OCI-LY3 (cell line): ENCODE measurements around the gene ZBTB38.

Experiments
- H2AFZ ChIP-seq: fragments of 200-600, 300-600 bp; shearing (Covaris generic); 2 replicates; pipeline ENCODE4 v1.6.0; 2014; ENCODE audit warnings: antibody characterized with exemption, low read depth, low read length
- H3K27ac ChIP-seq: fragments of 200-600, 300-600 bp; sonication (generic); 2 replicates; pipeline ENCODE4 v1.5.1; 2014; ENCODE audit warnings: mild to moderate bottlenecking, low read length, moderate library complexity, mixed read lengths
- H3K27me3 ChIP-seq: fragments of 200-600, 300-600 bp; sonication (generic); 2 replicates; pipeline ENCODE4 v1.6.1; 2014; ENCODE audit warnings: low read depth, low read length, mixed read lengths
- H3K36me3 ChIP-seq: fragments of 200-600, 300-600 bp; sonication (generic); replicated peaks from 2 replicates; pipeline ENCODE3; 2014; ENCODE audit warnings: low read depth, low read length, mixed read lengths
- H3K4me1 ChIP-seq: fragments of 300-600, 200-600 bp; sonication (generic); 2 replicates; pipeline ENCODE4 v1.6.1; 2014; ENCODE audit warnings: low read length, mixed read lengths
- H3K4me2 ChIP-seq: fragments of 200-600, 300-600 bp; sonication (generic); 2 replicates; pipeline ENCODE4 v1.6.1; 2014; ENCODE audit warnings: low read length, mixed read lengths
- H3K4me3 ChIP-seq: fragments of 300-600, 200-600 bp; sonication (generic); 2 replicates; pipeline ENCODE4 v1.5.1; 2014; ENCODE audit warnings: antibody characterized with exemption, mild to moderate bottlenecking, low read length, moderate library complexity
- H3K79me2 ChIP-seq: fragments of 300-600, 200-600 bp; shearing (Covaris generic); 2 replicates; pipeline ENCODE4 v1.6.1; 2014; ENCODE audit warnings: mild to moderate bottlenecking, low read length, mixed read lengths
- H3K9ac ChIP-seq: fragments of 300-600, 200-600 bp; shearing (Covaris generic); 2 replicates; pipeline ENCODE4 v1.6.0; 2014; ENCODE audit warnings: mild to moderate bottlenecking, low read length, moderate library complexity
- H3K9me3 ChIP-seq: fragments of 200-600, 300-600 bp; shearing (Covaris generic); 2 replicates; pipeline ENCODE4 v1.6.1; 2014; ENCODE audit warnings: low read length, mixed read lengths; ENCODE audit not compliant: insufficient read depth
- H4K20me1 ChIP-seq: fragments of 200-600, 300-600 bp; sonication (generic); 2 replicates; pipeline ENCODE4 v1.6.1; 2016; ENCODE audit warnings: low read length, mixed read lengths; ENCODE audit not compliant: insufficient read depth
- CTCF ChIP-seq: fragments of 200-600, 300-600 bp; sonication (generic); IDR thresholded peaks from 2 replicates; pipeline ENCODE4 v1.5.1; 2014; ENCODE audit warnings: antibody characterized with exemption, low read length, low read depth
- EZH2phosphoT487 ChIP-seq: fragments of 200-600 bp; shearing (Covaris generic); IDR thresholded peaks from 2 replicates; pipeline ENCODE4 v1.6.1; 2018; ENCODE audit warnings: antibody characterized with exemption, mixed run types, low read depth

The ZBTB38 gene

GRCh38 chr3:141406265-141406664, 38.0 kb downstream of the ZBTB38 start:
- Histone ChIP-seq H3K4me2 (no peak overlapping the region), H3K27ac (no peak overlapping the region), H3K9me3 (no peaks in the 10 kb centered on the region), H3K27me3 (no peaks in the 10 kb centered on the region), H3K36me3 (no peaks in the 10 kb centered on the region), H2AFZ (no peak overlapping the region), H3K79me2 (no peaks in the 10 kb centered on the region), H4K20me1 (no peaks in the 10 kb centered on the region), H3K9ac (no peak overlapping the region), H3K4me3 (no peak overlapping the region), H3K4me1 (peaks cover 6% of the 10 kb centered on the region)
- TF ChIP-seq EZH2phosphoT487 = no peak
- no peak for TF ChIP-seq CTCF

GRCh38 chr3:141407047-141407446, 38.7 kb downstream of the ZBTB38 start:
- no peaks in the 10 kb centered on the region for H3K9me3 ChIP-seq
- no peaks in the 10 kb centered on the region for H3K27me3 ChIP-seq
- no peaks in the 10 kb centered on the region for H3K36me3 ChIP-seq
- no peak overlapping the region for H3K4me2 ChIP-seq
- H3K4me1 ChIP-seq = peaks cover 5% of the 10 kb centered on the region
- no peaks in the 10 kb centered on the region for H4K20me1 ChIP-seq
- H3K27ac ChIP-seq = no peak overlapping the region
- no peak overlapping the region for H3K4me3 ChIP-seq
- no peak for TF ChIP-seq EZH2phosphoT487
- TF ChIP-seq CTCF = no peak
- no peaks in the 10 kb centered on the region for H3K79me2 ChIP-seq
- H2AFZ ChIP-seq = no peak overlapping the region
- no peak overlapping the region for H3K9ac ChIP-seq

GRCh38 chr3:141407825-141408224, 39.5 kb downstream of the ZBTB38 start:
- no peak for TF ChIP-seq EZH2phosphoT487
- no peak for TF ChIP-seq CTCF
- Histone ChIP-seq H4K20me1 (no peaks in the 10 kb centered on the region), H3K27me3 (no peaks in the 10 kb centered on the region), H3K4me1 (peaks cover 10% of the 10 kb centered on the region), H2AFZ (no peak overlapping the region), H3K36me3 (no peaks in the 10 kb centered on the region), H3K4me2 (no peak overlapping the region), H3K9me3 (no peaks in the 10 kb centered on the region), H3K4me3 (no peak overlapping the region), H3K79me2 (no peaks in the 10 kb centered on the region), H3K9ac (no peak overlapping the region), H3K27ac (no peak overlapping the region)

- H2AFZ ChIP-seq = no peak overlapping the region
- H3K27ac ChIP-seq = no peak overlapping the region
- H3K9ac ChIP-seq = no peak overlapping the region
- H3K9me3 ChIP-seq = no peaks in the 10 kb centered on the region
- no peak for TF ChIP-seq EZH2phosphoT487
- TF ChIP-seq CTCF = no peak
- no peak overlapping the region for H3K4me3 ChIP-seq
- no peaks in the 10 kb centered on the region for H3K36me3 ChIP-seq
- no peaks in the 10 kb centered on the region for H3K79me2 ChIP-seq
- no peaks in the 10 kb centered on the region for H4K20me1 ChIP-seq
- no peaks in the 10 kb centered on the region for H3K27me3 ChIP-seq
- H3K4me2 ChIP-seq = no peak overlapping the region
- peaks cover 10% of the 10 kb centered on the region for H3K4me1 ChIP-seq
Observed at GRCh38 chr3:141408596-141408995, 40.3 kb downstream of the ZBTB38 start.
